ENCODE measurements around the gene POLR1A. TPM values are rescaled to one million over a fixed set of nuclear protein-coding genes. Genes with fewer than 3 reads are reported as not detected.

POLR1A gene
- total RNA-seq, 1 experiment from 2014 or later, result 62.7 TPM

DNA sequence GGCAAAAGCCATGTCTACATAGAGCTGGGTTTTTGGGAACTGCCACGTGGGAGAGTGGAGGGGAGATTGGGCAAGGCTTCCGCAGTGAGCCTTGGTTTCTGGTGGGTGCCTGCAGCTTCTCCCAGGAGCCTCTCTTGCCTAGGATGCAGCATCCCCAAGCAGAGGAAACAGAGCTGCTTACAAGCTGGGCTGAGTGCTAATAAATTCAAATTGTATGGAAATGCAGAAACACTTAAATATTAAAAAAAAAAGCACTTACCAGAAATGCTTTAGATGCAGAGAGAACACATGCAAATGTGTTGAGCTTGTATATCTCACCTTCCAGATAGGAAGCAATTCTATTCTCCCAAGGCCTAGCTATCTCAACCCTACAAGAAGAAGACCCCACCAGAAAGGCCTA, 120.9 kb downstream of the POLR1A start:
- Histone ChIP-seq H3K27me3 (ENCODE audit: insufficient read depth, low read length) (no peaks in the 10 kb centered on the region), H2BK20ac (ENCODE audit: low read depth, low read length, poor library complexity, severe bottlenecking) (no peak overlapping the region), H3K4me2 (ENCODE audit: insufficient read depth, insufficient read length, low read length) (no peak overlapping the region), H3K56ac (ENCODE audit: insufficient read length, low read depth, low read length) (no peak overlapping the region), H3K4ac (ENCODE audit: low read depth, low read length) (no peak overlapping the region), H4K8ac (replicated peaks; ENCODE audit: insufficient read length, low read depth, low read length) (no peak overlapping the region), H3K23me2 (ENCODE audit: insufficient read length, low read depth, low read length, poor library complexity, severe bottlenecking) (no peaks in the 10 kb centered on the region), H3K4me1 (ENCODE audit: insufficient read depth, low read length) (no peaks in the 10 kb centered on the region), H4K20me1 (ENCODE audit: control insufficient read depth, insufficient read depth, insufficient read length) (no peaks in the 10 kb centered on the region), H3K27ac (ENCODE audit: insufficient read length, low read depth, low read length) (no peak overlapping the region), H2BK12ac (ENCODE audit: insufficient read length, low read depth, low read length) (no peak overlapping the region), H3K18ac (ENCODE audit: insufficient read length, low read depth, low read length) (no peak overlapping the region), H4K91ac (ENCODE audit: insufficient read length, low read depth, low read length) (no peak overlapping the region), H2BK15ac (ENCODE audit: low read depth, low read length) (no peak overlapping the region), H3T11ph (ENCODE audit: low read length) (no peak overlapping the region), H4K5ac (ENCODE audit: insufficient read length, low read depth, low read length) (no peak overlapping the region), H2AFZ (ENCODE audit: low read length) (no peak overlapping the region), H3K79me1 (ENCODE audit: insufficient read depth, low read depth, low read length, poor library complexity, severe bottlenecking) (no peaks in the 10 kb centered on the region), H2BK120ac (ENCODE audit: low read depth, low read length, poor library complexity, severe bottlenecking) (no peak overlapping the region), H3K9me3 (ENCODE audit: control insufficient read depth, low read depth, low read length) (no peaks in the 10 kb centered on the region), H3K23ac (ENCODE audit: insufficient read length, low read depth, low read length) (no peak overlapping the region), H3K9ac (ENCODE audit: extremely low read depth, insufficient read length, low read length) (no peak overlapping the region), H2BK5ac (ENCODE audit: insufficient read length, low read length) (no peak overlapping the region), H3K14ac (ENCODE audit: insufficient read depth, low read length) (no peak overlapping the region), H2AK5ac (ENCODE audit: insufficient read length, low read length) (no peak overlapping the region), H3K79me2 (ENCODE audit: insufficient read depth, low read length) (no peaks in the 10 kb centered on the region)
- TF ChIP-seq, protein P1, sequence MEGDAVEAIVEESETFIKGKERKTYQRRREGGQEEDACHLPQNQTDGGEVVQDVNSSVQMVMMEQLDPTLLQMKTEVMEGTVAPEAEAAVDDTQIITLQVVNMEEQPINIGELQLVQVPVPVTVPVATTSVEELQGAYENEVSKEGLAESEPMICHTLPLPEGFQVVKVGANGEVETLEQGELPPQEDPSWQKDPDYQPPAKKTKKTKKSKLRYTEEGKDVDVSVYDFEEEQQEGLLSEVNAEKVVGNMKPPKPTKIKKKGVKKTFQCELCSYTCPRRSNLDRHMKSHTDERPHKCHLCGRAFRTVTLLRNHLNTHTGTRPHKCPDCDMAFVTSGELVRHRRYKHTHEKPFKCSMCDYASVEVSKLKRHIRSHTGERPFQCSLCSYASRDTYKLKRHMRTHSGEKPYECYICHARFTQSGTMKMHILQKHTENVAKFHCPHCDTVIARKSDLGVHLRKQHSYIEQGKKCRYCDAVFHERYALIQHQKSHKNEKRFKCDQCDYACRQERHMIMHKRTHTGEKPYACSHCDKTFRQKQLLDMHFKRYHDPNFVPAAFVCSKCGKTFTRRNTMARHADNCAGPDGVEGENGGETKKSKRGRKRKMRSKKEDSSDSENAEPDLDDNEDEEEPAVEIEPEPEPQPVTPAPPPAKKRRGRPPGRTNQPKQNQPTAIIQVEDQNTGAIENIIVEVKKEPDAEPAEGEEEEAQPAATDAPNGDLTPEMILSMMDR (conservative IDR thresholded peaks at IDR 0.05), result no peak
- no CpG with 5 or more reads among the region's 2 CpGs for WGBS (ENCODE audit: extremely low coverage, insufficient read length, low lambda C conversion rate)
- Mint-ChIP-seq H3K27ac (no peak overlapping the region), H3K4me3 (no peak overlapping the region), H3K4me1 (no peaks in the 10 kb centered on the region), H3K9me3 (peaks cover 0 to 2% of the 10 kb centered on the region in 2 experiments; a peak in 2 of 5 replicates), H3K36me3 (ENCODE audit: insufficient read depth in 1 of 3, low read depth in 3 of 3) (no peaks in the 10 kb centered on the region), H3K27me3 (ENCODE audit: low read depth) (peaks cover 4% of the 10 kb centered on the region)
- no peak for DNase-seq
